ENCODE measurements around the gene C15orf40. TPM values are rescaled to one million over a fixed set of nuclear protein-coding genes. Genes with fewer than 3 reads are reported as not detected.

Gene C15orf40
- polyA plus RNA-seq, 2 of the 4 experiments (the other 2 are of a cell fraction) = 48.0 to 55.0 TPM

GRCh38 chr15:83039206-83039605 lies 27.8 kb upstream of the C15orf40 start:
- no peak overlapping the region for H3K27ac ChIP-seq
- H3K9me3 ChIP-seq = no peaks in the 10 kb centered on the region
- ATAC-seq (no peak), DNase-seq (ENCODE audit: low read depth in 1 of 2, low spot score in 1 of 2) (no peak), FAIRE-seq (no peak)
- 78% methylated on average over 1 of the region's 1 CpG for WGBS (ENCODE audit: missing lambda C conversion rate)
- TF ChIP-seq FOSB (CRISPR knock-in tag; IDR thresholded peaks at IDR 0.05) (no peak), NFE2L2 (conservative IDR thresholded peaks at IDR 0.05; ENCODE audit: low read length) (no peak), CBX8 (IDR thresholded peaks at IDR 0.05) (no peak), HDAC2 (IDR thresholded peaks at IDR 0.05) (no peak), EHF (CRISPR knock-in tag; IDR thresholded peaks at IDR 0.05) (no peak), EP300 (IDR thresholded peaks at IDR 0.05) (no peak), CEBPB (IDR thresholded peaks at IDR 0.05) (no peak), KDM5A (IDR thresholded peaks at IDR 0.05) (no peak), FOSL2 (IDR thresholded peaks at IDR 0.05) (no peak), FOSL2 (CRISPR knock-in tag; IDR thresholded peaks at IDR 0.05) (no peak), MAZ (IDR thresholded peaks at IDR 0.05; ENCODE audit: borderline replicate concordance, low read depth, low read length) (no peak), KDM1A (IDR thresholded peaks at IDR 0.05; ENCODE audit: low read depth) (no peak), HOXB5 (CRISPR knock-in tag; IDR thresholded peaks at IDR 0.05) (no peak), ELK1 (IDR thresholded peaks at IDR 0.05; ENCODE audit: low read depth, low read length) (no peak), HOXB13 (CRISPR knock-in tag; IDR thresholded peaks at IDR 0.05; ENCODE audit: low read depth) (no peak), TP53 (CRISPR knock-in tag; IDR thresholded peaks at IDR 0.05) (no peak)
- TF ChIP-seq, protein P1, sequence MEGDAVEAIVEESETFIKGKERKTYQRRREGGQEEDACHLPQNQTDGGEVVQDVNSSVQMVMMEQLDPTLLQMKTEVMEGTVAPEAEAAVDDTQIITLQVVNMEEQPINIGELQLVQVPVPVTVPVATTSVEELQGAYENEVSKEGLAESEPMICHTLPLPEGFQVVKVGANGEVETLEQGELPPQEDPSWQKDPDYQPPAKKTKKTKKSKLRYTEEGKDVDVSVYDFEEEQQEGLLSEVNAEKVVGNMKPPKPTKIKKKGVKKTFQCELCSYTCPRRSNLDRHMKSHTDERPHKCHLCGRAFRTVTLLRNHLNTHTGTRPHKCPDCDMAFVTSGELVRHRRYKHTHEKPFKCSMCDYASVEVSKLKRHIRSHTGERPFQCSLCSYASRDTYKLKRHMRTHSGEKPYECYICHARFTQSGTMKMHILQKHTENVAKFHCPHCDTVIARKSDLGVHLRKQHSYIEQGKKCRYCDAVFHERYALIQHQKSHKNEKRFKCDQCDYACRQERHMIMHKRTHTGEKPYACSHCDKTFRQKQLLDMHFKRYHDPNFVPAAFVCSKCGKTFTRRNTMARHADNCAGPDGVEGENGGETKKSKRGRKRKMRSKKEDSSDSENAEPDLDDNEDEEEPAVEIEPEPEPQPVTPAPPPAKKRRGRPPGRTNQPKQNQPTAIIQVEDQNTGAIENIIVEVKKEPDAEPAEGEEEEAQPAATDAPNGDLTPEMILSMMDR (IDR thresholded peaks at IDR 0.05) = no peak
- H3K4me2 ChIP-seq = no peak overlapping the region
- ChIA-PET POLR2A (no interaction called here), CTCF (interaction anchor here (2.4 kb wide), 1 partner anchor 28 kb away, joined by 9 read pairs; the partner anchor contains the start of gene C15orf40)
- H3K4me1 ChIP-seq = no peaks in the 10 kb centered on the region
- no peak overlapping the region for H3K4me3 ChIP-seq

DNA sequence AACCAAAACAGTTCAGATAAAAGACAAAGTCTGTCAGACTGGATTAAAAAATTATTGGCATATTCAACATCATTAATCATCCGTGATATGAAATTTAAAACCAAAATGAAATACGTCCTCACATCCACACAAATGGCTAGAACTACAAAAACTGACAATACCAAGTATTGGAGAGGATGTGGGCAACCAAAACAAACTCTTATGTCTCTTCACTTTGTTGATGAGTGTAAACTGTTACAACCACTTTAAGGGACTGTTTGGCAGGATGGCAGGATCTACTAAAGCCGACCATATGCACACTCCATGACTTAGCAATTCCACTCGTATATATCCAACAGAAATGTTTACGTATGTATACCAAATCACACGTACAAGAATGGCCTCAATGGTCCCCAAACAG lies 24.8 kb upstream of the C15orf40 start:
- peak; percentile 49 for FAIRE-seq

More for the DNA sequence above, 24.8 kb upstream of the C15orf40 start:
- DNase-seq (ENCODE audit: low read depth in 1 of 2, low spot score in 1 of 2) (no peak), ATAC-seq (no peak)
- TF ChIP-seq POLR2AphosphoS2 (conservative IDR thresholded peaks at IDR 0.05; ENCODE audit: low read length) (no peak), KDM1A (IDR thresholded peaks at IDR 0.05; ENCODE audit: low read depth) (no peak), ELK1 (IDR thresholded peaks at IDR 0.05; ENCODE audit: low read depth, low read length) (no peak), SMC3 (IDR thresholded peaks at IDR 0.05) (no peak), NFE2L2 (conservative IDR thresholded peaks at IDR 0.05; ENCODE audit: low read length) (no peak), NPAS2 (CRISPR knock-in tag; IDR thresholded peaks at IDR 0.05; ENCODE audit: borderline replicate concordance) (no peak), HOXA7 (CRISPR knock-in tag; IDR thresholded peaks at IDR 0.05) (no peak), EHMT2 (IDR thresholded peaks at IDR 0.05; ENCODE audit: low read depth) (no peak), TP53 (CRISPR knock-in tag; IDR thresholded peaks at IDR 0.05) (no peak), JUN (IDR thresholded peaks at IDR 0.05) (no peak), CBX2 (IDR thresholded peaks at IDR 0.05; ENCODE audit: borderline replicate concordance, low read depth) (no peak), FOSB (CRISPR knock-in tag; IDR thresholded peaks at IDR 0.05) (no peak), ZSCAN20 (CRISPR knock-in tag; IDR thresholded peaks at IDR 0.05) (no peak)
- TF ChIP-seq, protein P2, sequence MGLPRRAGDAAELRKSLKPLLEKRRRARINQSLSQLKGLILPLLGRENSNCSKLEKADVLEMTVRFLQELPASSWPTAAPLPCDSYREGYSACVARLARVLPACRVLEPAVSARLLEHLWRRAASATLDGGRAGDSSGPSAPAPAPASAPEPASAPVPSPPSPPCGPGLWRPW (IDR thresholded peaks at IDR 0.05) = no peak
- H3K27ac ChIP-seq = no peak overlapping the region
- H3K9me3 ChIP-seq = no peaks in the 10 kb centered on the region
- 91% methylated on average over 6 of the region's 6 CpGs for WGBS (ENCODE audit: missing lambda C conversion rate)
- CTCF ChIA-PET = no interaction called here
- no peak overlapping the region for H3K4me3 ChIP-seq
- no peaks in the 10 kb centered on the region for H3K4me1 ChIP-seq
- no peak overlapping the region for H3K4me2 ChIP-seq
- POLR2A ChIA-PET = no interaction called here

Measured in A549 (cell line).